Hepatocyte (in vitro differentiated cells): ENCODE data around the gene RRN3.
"Not testable (repeated sequence)": the region's sequence is repeated elsewhere in the genome, so short reads cannot be mapped to it uniquely, and the experiment has no call there.

Source experiments
- CTCF ChIP-seq: fragments of 200-600 bp; sonication (generic); IDR thresholded peaks from 2 replicates; pipeline ENCODE4 v1.5.1; 2016; ENCODE audit warnings: antibody characterized with exemption, mild to moderate bottlenecking; ENCODE audit not compliant: poor library complexity
- EZH2 ChIP-seq: fragments of 200-600 bp; sonication (generic); IDR thresholded peaks from 2 replicates; pipeline ENCODE4 v1.6.1; 2016; ENCODE audit warnings: antibody characterized with exemption, mild to moderate bottlenecking, borderline replicate concordance
- EZH2phosphoT487 ChIP-seq: fragments of 200-600 bp; sonication (generic); IDR thresholded peaks from one replicate; pipeline ENCODE4 v1.6.1; 2018; ENCODE audit warnings: antibody characterized with exemption, mild to moderate bottlenecking, low read depth, moderate library complexity; ENCODE audit not compliant: unreplicated experiment, severe bottlenecking

- TF ChIP-seq CTCF, EZH2, EZH2phosphoT487: not testable (repeated sequence)
Observed at GRCh38 chr16:15093571-15093954, 509 bp downstream of the RRN3 start.
